Activated T-cell treated with anti-CD3 and anti-CD28 coated beads for 24 hours (primary cell): ENCODE results near the gene TRIM40.

Experiments
- DNase-seq: peaks from one replicate; pipeline ENCODE4 v3.0.0-alpha.2; 2020; ENCODE audit warnings: low read depth

TRIM40 gene

GRCh38 chr6:30149234-30149633 lies 13.3 kb downstream of the TRIM40 start:
- no peak for DNase-seq

GRCh38 chr6:30149858-30150550 lies 14.1 kb downstream of the TRIM40 start:
- DNase-seq, result no peak

- DNase-seq, result no peak
These were observed 14.9 kb downstream of the TRIM40 start for GRCh38 chr6:30150671-30151395.

- DNase-seq, result no peak
These were observed 15.6 kb downstream of the TRIM40 start for GRCh38 chr6:30151580-30151979.

GRCh38 chr6:30152016-30152673 lies 16.2 kb downstream of the TRIM40 start:
- no peak for DNase-seq

GRCh38 chr6:30152910-30153610 lies 17.1 kb downstream of the TRIM40 start:
- no peak for DNase-seq

DNA sequence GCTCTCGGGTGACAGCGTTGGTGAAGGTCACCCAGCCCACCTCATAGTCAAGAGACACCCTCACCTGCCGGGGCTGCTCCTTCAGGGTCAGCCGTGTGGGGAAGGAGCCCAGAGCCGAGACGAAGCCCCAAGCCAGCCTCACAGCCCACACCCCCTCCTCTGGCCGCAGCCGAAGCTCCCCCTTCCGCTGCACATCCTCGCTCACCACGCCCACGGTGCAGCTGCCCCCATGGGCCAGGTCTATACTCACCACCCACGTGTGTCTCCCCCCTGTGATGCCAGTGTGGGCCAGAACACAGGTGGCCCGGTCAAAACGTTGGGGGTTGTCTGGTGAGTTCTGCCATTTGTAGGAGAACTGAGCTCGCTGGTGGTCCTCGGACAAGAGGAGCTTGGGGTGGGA lies 18.1 kb downstream of the TRIM40 start:
- no peak for DNase-seq

- DNase-seq, result no peak
These were observed 19.0 kb downstream of the TRIM40 start for GRCh38 chr6:30154709-30155519.

GRCh38 chr6:30155520-30156261 lies 19.8 kb downstream of the TRIM40 start:
- no peak for DNase-seq

DNA sequence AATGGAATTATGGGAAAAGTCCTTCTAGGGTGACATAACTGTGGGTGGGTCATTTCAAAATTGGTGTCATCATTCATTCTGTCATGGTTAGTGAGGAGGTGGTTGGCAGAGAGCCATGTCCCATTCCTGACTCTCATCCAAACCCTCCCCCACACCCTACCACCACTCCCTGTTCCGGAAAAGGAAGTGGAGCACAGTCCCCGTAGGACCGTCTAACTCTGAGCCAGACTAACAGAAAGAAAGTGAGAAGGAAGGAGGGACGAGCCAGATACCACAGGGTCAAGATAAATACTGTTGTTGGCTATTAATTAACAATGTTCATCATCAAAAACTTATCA lies 20.3 kb downstream of the TRIM40 start:
- no peak for DNase-seq

GRCh38 chr6:30156774-30157173 lies 20.8 kb downstream of the TRIM40 start:
- DNase-seq, result no peak

DNA sequence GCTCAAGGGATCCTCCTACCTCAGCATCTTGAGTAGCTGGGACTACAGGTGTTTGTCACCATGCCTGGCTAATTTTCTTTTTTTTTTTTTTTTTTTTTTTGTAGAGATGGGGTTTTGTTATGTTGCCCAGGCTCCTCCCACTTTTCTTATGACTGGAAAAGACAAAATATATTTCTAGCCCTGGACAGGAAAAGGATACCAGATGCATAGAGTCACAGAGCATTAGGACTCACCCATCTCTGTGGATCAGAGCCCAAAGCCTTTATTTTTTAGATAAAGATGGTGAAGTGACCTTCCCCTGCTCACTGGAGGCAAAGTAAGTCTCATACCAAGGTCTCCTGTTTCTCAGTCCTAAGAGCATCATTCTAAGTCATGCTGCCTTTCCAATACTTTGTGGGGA lies 21.6 kb downstream of the TRIM40 start:
- no peak for DNase-seq

DNA sequence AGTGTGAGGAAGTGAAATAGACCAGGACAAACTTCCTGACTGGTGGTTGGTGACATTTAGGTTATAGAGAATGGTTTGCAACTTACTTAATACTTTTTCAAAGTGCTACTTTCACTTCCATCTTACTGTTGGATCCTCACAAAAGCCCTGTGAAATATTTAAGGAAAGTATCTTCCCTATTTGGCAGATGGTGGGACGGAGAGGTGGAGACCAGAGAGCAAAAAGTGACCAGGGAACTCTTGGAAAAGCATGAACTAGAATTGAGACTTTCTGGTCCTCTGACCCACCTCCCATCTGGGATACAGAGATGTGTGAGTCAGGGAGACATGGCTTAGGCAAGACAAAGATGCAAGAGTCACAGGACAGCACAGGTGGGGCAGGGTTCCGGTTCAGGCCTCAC lies 22.1 kb downstream of the TRIM40 start:
- no peak for DNase-seq

DNA sequence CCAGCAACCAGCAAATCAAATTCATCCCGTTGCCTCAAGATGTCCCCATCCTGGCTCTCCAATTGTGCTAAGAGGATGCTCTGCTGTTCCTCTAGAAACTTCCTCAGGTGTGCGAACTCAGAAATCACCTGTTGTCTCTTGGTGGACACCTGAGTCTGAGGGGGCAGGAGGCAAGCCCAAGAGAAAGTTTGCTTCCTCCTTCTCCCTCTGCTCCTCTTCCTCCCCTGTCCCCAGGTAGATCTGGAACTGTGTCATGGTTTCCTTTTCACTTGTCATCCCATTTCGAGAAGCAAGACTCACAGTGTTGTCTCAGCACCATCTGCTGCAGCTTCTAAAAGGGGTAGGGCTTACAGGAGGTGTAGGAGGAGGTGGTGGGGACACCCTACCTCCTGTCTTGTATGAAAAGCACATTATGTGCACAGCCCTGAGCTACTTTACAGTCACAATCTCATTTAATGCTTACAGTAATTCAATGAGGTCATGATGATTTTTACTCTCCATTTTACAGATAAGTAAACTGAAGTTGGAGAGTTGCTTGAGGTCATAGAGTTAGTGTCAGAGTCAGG lies 22.6 kb downstream of the TRIM40 start:
- DNase-seq, result no peak

- DNase-seq, result no peak
These were observed 24.3 kb downstream of the TRIM40 start for GRCh38 chr6:30160008-30160784.

GRCh38 chr6:30160785-30161531 lies 25.0 kb downstream of the TRIM40 start, which contains the start of gene TRIM10:
Gene TRIM10 (minus strand): TSS chr6:30161211. CDS start chr6:30160858, 353 bp downstream.
- no peak for DNase-seq

DNA sequence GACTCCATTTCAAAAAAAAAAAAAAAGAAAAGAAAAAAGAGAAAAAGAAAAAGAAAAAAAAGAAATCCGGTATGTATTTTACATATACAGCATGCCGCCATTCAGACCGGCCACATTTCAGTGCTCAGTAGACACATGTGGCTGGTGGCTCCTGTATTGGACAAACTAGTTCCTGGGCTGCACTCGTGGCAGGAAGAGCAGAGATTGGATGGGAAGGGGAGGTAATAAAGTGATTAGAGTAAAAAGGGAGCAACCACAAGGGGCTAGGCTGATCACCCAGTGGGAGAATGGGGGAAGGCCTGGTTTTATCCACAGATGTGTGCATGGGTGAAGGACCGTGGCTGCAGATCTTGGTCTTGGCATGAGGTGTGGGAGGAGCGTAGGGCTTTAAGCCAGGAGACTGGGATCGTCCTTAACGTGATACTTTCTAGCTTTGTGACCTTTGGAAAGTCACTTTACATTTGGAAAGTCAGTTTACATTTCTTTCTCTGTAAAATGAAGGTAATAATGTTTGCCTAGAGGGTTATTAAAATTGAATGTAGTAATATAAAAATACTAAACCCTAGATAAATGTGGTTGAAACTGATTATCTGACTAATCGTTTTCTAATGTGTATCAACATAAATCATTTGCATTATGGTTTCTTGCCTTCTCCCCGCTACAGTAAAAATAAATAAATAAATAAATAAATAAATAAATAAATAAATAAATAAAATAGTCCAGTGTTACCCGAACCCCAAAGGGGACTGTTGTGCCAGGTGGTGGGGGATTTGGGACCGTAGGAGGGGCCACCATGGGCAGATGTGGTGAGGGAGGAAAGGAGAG lies 26.5 kb downstream of the TRIM40 start:
- DNase-seq, result no peak
